GM10266 (cell line): ENCODE measurements around the gene AACS.
"Not testable (repeated sequence)": the region's sequence is repeated elsewhere in the genome, so short reads cannot be mapped to it uniquely, and the experiment has no call there.

Experiments used
- DNase-seq: peaks from one replicate; pipeline ENCODE4 v3.0.0; 2012; ENCODE audit errors: extremely low spot score
- CTCF ChIP-seq: IDR thresholded peaks from 2 replicates; pipeline ENCODE4 v1.5.1; 2012; ENCODE audit warnings: mild to moderate bottlenecking, low read depth; ENCODE audit not compliant: control insufficient read depth, insufficient read depth; ENCODE audit errors: missing control alignments

AACS gene

DNA sequence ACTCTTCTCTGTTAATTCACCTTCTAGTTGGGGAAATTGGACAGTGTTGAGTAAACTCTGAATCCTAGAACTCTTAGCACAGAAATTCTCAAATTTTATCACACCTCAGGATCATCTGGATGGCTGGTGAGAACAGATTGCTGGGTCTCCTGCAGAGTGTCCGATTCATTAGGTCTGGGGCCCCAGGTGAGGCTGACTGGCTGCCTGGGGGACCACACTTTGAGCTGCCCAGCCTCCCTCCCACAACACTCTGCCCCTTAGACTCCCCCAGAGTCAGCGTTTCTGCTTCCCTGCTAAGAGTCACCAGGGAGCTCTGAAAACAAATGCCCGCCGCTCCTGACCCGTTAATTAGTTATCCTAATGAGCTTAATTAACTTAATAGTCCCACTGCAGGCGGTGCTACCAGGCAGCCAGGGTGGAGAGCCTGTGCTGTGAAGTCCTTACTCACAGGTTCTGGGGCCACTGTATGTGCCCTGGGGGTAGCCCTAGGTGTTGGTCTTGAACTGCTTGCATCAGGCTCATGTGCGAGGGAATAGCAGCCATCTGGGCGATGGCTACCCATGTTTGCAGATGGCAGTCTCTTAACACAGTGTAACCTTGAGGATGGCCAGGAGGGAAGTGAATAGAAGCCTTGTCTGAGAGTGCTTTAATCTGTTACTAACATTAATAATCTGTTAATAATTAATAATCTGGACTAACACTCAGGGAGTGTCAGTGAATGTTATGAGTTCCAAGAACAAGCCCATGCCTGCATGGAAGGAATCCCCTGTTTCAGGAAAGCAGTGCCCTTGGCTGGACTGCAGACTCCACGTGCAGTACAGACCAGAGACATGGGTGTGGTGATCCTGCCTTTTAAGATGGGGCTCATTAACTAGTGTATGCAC is 35.6 kb downstream of the AACS start:
- no peak for TF ChIP-seq CTCF
- DNase-seq = no peak

- TF ChIP-seq CTCF = no peak
- no peak for DNase-seq
These were observed 39.7 kb downstream of the AACS start for GRCh38 chr12:125104982-125105381.

GRCh38 chr12:125105600-125105999 is 40.4 kb downstream of the AACS start:
- DNase-seq = no peak
- TF ChIP-seq CTCF = no peak

DNA sequence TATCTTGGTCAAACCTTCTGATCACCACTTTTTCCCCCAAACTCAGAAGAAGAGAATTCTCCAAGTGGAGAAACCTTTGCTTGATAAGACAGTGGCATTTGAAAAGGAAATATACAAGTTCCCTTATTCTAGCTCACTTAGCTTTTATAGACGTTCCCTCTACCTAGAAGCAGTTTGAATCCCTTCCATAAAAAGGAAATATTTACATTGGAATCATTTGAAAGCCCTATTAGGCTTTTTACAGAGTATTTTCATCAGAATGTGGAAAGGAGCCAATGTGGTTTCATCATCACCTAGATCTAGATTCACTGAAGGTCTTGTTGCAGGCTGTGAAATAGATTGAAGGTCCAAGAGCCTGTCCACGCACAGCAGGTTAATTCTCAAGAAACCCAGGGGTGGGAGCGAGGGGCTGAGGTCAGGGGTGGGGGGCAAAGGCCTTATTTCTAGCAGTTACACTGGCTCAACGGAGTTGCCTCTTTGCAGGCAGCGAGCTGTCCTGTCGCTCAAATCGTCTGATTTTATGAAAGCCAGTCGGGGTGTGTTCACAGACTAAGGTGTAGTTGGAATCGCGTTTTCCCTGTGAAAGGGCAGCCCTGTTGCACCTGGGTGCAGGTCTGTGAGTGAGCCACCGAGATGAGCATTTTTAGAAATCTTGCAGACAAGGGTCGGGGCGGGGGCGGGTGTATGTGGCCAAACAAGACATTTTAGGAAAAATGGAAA is 45.6 kb downstream of the AACS start:
- DNase-seq = no peak
- no peak for TF ChIP-seq CTCF

GRCh38 chr12:125111403-125111802 is 46.2 kb downstream of the AACS start:
- no peak for TF ChIP-seq CTCF
- no peak for DNase-seq

DNA sequence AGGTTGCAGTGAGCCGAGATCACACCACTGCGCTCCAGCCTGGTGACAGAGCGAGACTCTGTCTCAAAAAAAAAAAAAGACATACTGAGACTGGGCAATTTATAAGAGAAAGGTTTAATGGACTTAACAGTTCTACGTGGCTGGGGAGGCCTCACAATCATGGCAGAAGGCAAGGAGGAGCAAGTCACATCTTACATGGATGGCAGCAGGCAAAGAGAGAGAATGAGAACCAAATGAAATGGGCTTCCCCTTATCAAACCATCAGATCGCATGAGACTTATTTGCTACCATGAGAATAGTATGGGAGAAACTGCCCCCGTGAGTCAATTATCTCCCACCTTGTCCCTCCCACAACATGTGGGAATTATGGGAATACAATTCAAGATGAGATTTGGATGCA is 47.4 kb downstream of the AACS start:
- DNase-seq = not testable (repeated sequence)

- no peak for DNase-seq
- no peak for TF ChIP-seq CTCF
These were observed 48.0 kb downstream of the AACS start for GRCh38 chr12:125113263-125113662.

DNA sequence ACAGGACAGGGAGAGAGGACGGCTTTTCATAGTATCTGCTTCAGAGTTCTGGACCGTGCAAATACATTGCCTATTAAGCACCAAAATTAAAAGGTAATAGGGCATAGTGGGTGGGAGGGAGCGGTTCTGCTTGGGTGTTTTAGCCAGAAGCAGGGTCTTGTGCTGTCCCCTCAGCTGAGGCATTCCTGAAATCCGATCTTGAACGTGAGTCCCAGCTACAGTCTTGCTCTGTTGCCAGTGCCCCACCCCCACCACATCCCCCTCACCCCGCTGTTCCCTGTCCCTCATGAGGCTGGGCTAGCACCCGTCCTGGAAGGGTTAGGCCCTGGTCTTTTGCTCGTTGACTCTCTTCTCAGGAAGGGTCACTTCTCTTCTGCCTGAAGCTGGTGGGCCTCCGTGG is 48.6 kb downstream of the AACS start:
- no peak for TF ChIP-seq CTCF
- DNase-seq = no peak
